Measurements from ENCODE around the gene FRAS1. TPM values are rescaled to one million over a fixed set of nuclear protein-coding genes. Genes with fewer than 3 reads are reported as not detected.
"Not testable (repeated sequence)": the region's sequence is repeated elsewhere in the genome, so short reads cannot be mapped to it uniquely, and the experiment has no call there.

FRAS1 gene
- total and polyA plus RNA-seq, 2 of the 8 experiments (the other 6 are each of a cell fraction or from before 2014, with no cell fraction given), result 38.5 to 109 TPM

DNA sequence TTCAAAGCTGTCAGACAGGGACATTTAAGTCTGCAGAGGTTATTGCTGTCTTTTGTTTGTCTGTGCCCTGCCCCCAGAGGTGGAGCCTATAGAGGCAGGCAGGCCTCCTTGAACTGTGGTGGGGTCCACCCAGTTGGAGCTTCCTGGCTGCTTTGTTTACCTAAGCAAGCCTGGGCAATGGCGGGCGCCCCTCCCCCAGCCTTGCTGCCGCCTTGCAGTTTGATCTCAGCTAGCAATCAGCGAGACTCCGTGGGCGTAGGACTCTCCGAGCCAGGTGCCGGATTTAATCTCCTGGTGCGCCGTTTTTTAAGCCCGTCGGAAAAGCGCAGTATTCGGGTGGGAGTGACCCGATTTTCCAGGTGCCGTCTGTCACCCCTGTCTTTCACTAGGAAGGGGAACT, 250.1 kb downstream of the FRAS1 start:
- H4K91ac ChIP-seq (replicated peaks; ENCODE audit: insufficient read length, low read length); H3K9ac ChIP-seq (replicated peaks in 1 of 4; ENCODE audit: extremely low read depth in 1 of 4, low read depth in 3 of 4, low read length in 3 of 4); H3K14ac ChIP-seq (ENCODE audit: insufficient read length); H3K27ac ChIP-seq (ENCODE audit: low read depth, low read length); H3K27me3 ChIP-seq (replicated peaks in 1 of 4; ENCODE audit: control insufficient read depth in 3 of 4, extremely low read depth in 1 of 4, insufficient read depth in 3 of 4, low read length in 3 of 4); H4K20me1 ChIP-seq (replicated peaks in 1 of 2; ENCODE audit: control insufficient read depth in 1 of 2, insufficient read depth in 2 of 2, low read length in 2 of 2); H2BK120ac ChIP-seq (replicated peaks; ENCODE audit: low read depth, low read length); H3K4ac ChIP-seq (replicated peaks; ENCODE audit: insufficient read length, low read depth, low read length); H2BK12ac ChIP-seq (ENCODE audit: low read depth, low read length); H2AFZ ChIP-seq (ENCODE audit: low read length); FAIRE-seq; H3K9me3 ChIP-seq (ENCODE audit: insufficient read depth in 2 of 2, low read depth in 1 of 2, low read length in 1 of 2); H3K79me2 ChIP-seq (ENCODE audit: control insufficient read depth in 1 of 2, insufficient read depth in 2 of 2, low read length in 2 of 2); H3K79me1 ChIP-seq (ENCODE audit: low read depth, low read length); H2BK5ac ChIP-seq (ENCODE audit: low read depth, low read length); H4K8ac ChIP-seq (ENCODE audit: extremely low read depth, insufficient read depth, low read length); H3K18ac ChIP-seq (ENCODE audit: extremely low read depth, low read length); H2BK20ac ChIP-seq (ENCODE audit: low read length); H2AK5ac ChIP-seq (ENCODE audit: low read depth, low read length); H3K56ac ChIP-seq (replicated peaks; ENCODE audit: insufficient read length, low read depth, low read length); H4K5ac ChIP-seq (ENCODE audit: insufficient read length, low read depth, low read length); H2BK15ac ChIP-seq (ENCODE audit: low read length); H3K23me2 ChIP-seq (ENCODE audit: low read depth, low read length); H3K23ac ChIP-seq (ENCODE audit: insufficient read length): not testable (repeated sequence)
- Histone ChIP-seq H3K4me3 (ENCODE audit: extremely low read depth in 1 of 4, insufficient read depth in 2 of 4, low read depth in 3 of 4, low read length in 4 of 4) (0 out of 8 replicates have a peak overlapping the region, but pooled peaks of 1 of the 4 experiments have one; percentile 14), H3K36me3 (ENCODE audit: control insufficient read depth in 2 of 4, insufficient read depth in 4 of 4, low read length in 3 of 4) (peaks cover 5 to 34% (median 18%) of the 10 kb centered on the region in 4 experiments; a peak in 7 of 8 replicates), H3K4me1 (replicated peaks in 1 of 4; ENCODE audit: control insufficient read depth in 3 of 4, insufficient read depth in 4 of 4, low read length in 3 of 4) (peaks cover 1 to 18% (median 8%) of the 10 kb centered on the region in 4 experiments; a peak in 6 of 7 replicates), H3K4me2 (ENCODE audit: insufficient read depth in 1 of 2, low read depth in 2 of 2, low read length in 2 of 2) (peak overlapping the region; percentile 38 to 41; a peak in 2 of 4 replicates)
- 47% methylated on average over 16 of the region's 16 CpGs; no CpG with 5 or more reads in 1 of the 2 experiments for WGBS, 2 experiments (ENCODE audit: extremely low coverage in 1 of 2, insufficient coverage in 1 of 2, insufficient read length in 1 of 2, insufficient replicate concordance in 2 of 2, low coverage in 1 of 2, low lambda C conversion rate in 2 of 2, missing lambda C conversion rate in 1 of 2)
- TF ChIP-seq YY1 (IDR thresholded peaks at IDR 0.05; ENCODE audit: low read depth, low read length) (peak; percentile 67; the same call in 1 of the 2 replicates), EGR1 (IDR thresholded peaks at IDR 0.05; ENCODE audit: borderline replicate concordance, low read depth, low read length) (0 out of 2 replicates have a peak, but pooled peaks have one; percentile 50)
- CTCF ChIA-PET (ENCODE audit: partially characterized antibody), result interaction anchor here (0.8 to 3.2 kb wide), 3 partner anchors 25 to 275 kb away, joined by 3 to 14 read pairs (median 4); no protein-coding TSS in a partner anchor
- peak in 1 of 2 experiments; percentile 76 for DNase-seq (ENCODE audit: low read depth in 1 of 2, low spot score in 2 of 2)
- POLR2A ChIA-PET (ENCODE audit: partially characterized antibody), result interaction anchor here (1.2 to 3.5 kb wide), 2 partner anchors 19 to 251 kb away, joined by 3 to 14 read pairs; partner anchors contain the start of gene FRAS1

Measured in H1 (cell line).